Neural progenitor cell (in vitro differentiated cells): Measurements from ENCODE around the gene VAV2. TPM values are rescaled to one million over a fixed set of nuclear protein-coding genes. Genes with fewer than 3 reads are reported as not detected.

Experiments
- DNase-seq: peaks from one replicate; pipeline ENCODE4 v3.0.0-alpha.2; 2016; ENCODE audit warnings: low spot score
- H2AFZ ChIP-seq: fragments of 200-600 bp; sonication (generic); replicated peaks from 2 replicates; pipeline ENCODE4 v1.6.1; 2016; ENCODE audit warnings: antibody characterized with exemption
- H3F3A ChIP-seq: fragments of 200-600 bp; sonication (generic); 2 replicates; pipeline ENCODE4 v1.6.1; 2016; ENCODE audit warnings: antibody characterized with exemption, low read depth
- H3K27ac ChIP-seq: fragments of 200-600 bp; sonication (generic); 2 replicates; pipeline ENCODE4 v1.5.1; 2016; ENCODE audit warnings: mild to moderate bottlenecking
- H3K27me3 ChIP-seq: fragments of 200-600 bp; sonication (generic); 2 replicates; pipeline ENCODE4 v1.6.1; 2016; ENCODE audit warnings: mild to moderate bottlenecking, moderate library complexity
- H3K36me3 ChIP-seq: fragments of 200-600 bp; sonication (generic); 2 replicates; pipeline ENCODE4 v1.5.1; 2016
- H3K4me1 ChIP-seq: fragments of 200-600 bp; sonication (generic); 2 replicates; pipeline ENCODE4 v1.6.1; 2016; ENCODE audit warnings: mixed run types
- H3K4me2 ChIP-seq: fragments of 200-600 bp; sonication (generic); 2 replicates; pipeline ENCODE4 v1.6.1; 2016
- H3K4me3 ChIP-seq: fragments of 200-600 bp; sonication (generic); 2 replicates; pipeline ENCODE4 v1.5.1; 2016
- H3K79me2 ChIP-seq: fragments of 200-600 bp; sonication (generic); 2 replicates; pipeline ENCODE4 v1.6.1; 2016; ENCODE audit warnings: low read depth
- H3K9ac ChIP-seq: fragments of 200-600 bp; sonication (generic); 2 replicates; pipeline ENCODE4 v1.6.1; 2016
- H3K9me3 ChIP-seq: fragments of 200-600 bp; sonication (generic); 2 replicates; pipeline ENCODE4 v1.5.1; 2016; ENCODE audit warnings: low read depth
- H4K20me1 ChIP-seq: fragments of 200-600 bp; sonication (generic); 2 replicates; pipeline ENCODE4 v1.6.1; 2016; ENCODE audit warnings: low read depth
- H3K27ac Mint-ChIP-seq: 3 replicates; pipeline ENCODE4 v1.8.0; 2021; ENCODE audit warnings: mixed read lengths
- H3K27me3 Mint-ChIP-seq: 2 replicates; pipeline ENCODE4 v1.8.0; 2022; ENCODE audit warnings: low read depth, mild to moderate bottlenecking, inconsistent platforms, moderate library complexity, mixed read lengths; ENCODE audit not compliant: insufficient read depth
- H3K36me3 Mint-ChIP-seq: 3 replicates; pipeline ENCODE4 v1.8.0; 2021; ENCODE audit warnings: mixed read lengths
- H3K4me1 Mint-ChIP-seq: 3 replicates; pipeline ENCODE4 v1.8.0; 2021; ENCODE audit warnings: mixed read lengths
- H3K4me3 Mint-ChIP-seq: 3 replicates; pipeline ENCODE4 v1.8.0; 2021; ENCODE audit warnings: mild to moderate bottlenecking, moderate library complexity, mixed read lengths
- H3K9me3 Mint-ChIP-seq: 3 replicates; pipeline ENCODE4 v1.8.0; 2020; ENCODE audit warnings: mixed read lengths
- EZH2 ChIP-seq: fragments of 200-600 bp; sonication (generic); IDR thresholded peaks from 2 replicates; pipeline ENCODE4 v1.6.1; 2017; ENCODE audit warnings: antibody characterized with exemption, mild to moderate bottlenecking, moderate library complexity
- EZH2phosphoT487 ChIP-seq: fragments of 200-600 bp; sonication (generic); IDR thresholded peaks from 2 replicates; pipeline ENCODE4 v1.6.1; 2017; ENCODE audit warnings: antibody characterized with exemption
- total RNA-seq: library from RNA; depleted of rRNA; stranded (reverse); fragments of >200 nt; gene quantifications from 2 replicates; pipeline ENCODE4 v1.2.3, GENCODE V29; 2015; ENCODE audit warnings: low replicate concordance
- TF ChIP-seq, protein P1 (sequence below): fragments of 200-600 bp; sonication (generic); IDR thresholded peaks from 2 replicates; pipeline ENCODE4 v1.5.1; 2017; ENCODE audit warnings: antibody characterized with exemption, mild to moderate bottlenecking

Gene VAV2
- total RNA-seq, 1 donor from 2014 or later = 12.9 TPM

DNA sequence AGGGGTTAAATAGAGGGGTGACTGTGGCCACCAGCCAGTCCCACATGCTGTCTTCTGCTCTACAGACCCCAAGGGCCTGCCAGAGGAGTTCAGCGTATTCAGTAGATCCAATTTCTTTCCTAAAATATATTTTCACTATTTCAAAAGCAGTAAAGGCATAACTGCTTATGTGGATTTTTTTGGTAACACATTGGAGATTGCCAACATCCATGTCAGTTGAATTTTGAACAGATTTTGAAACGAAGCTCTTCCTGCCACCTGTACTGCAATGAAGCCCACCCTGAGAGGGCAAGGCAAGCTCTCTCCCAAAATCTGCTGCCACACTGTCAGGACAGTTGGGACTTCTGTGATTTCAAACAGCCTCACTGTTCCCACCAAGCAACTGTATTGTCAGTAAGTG is 216.8 kb downstream of the VAV2 start:
- Histone ChIP-seq H3K9me3 (no peaks in the 10 kb centered on the region), H3K79me2 (no peaks in the 10 kb centered on the region), H4K20me1 (no peaks in the 10 kb centered on the region), H2AFZ (no peak overlapping the region), H3K4me1 (no peaks in the 10 kb centered on the region), H3K4me2 (no peak overlapping the region), H3K4me3 (no peak overlapping the region), H3K9ac (no peak overlapping the region), H3K36me3 (no peaks in the 10 kb centered on the region), H3K27me3 (no peaks in the 10 kb centered on the region), H3F3A (no peaks in the 10 kb centered on the region), H3K27ac (no peak overlapping the region)
- no peaks in the 10 kb centered on the region for H3K4me1 Mint-ChIP-seq
- H3K36me3 Mint-ChIP-seq = peaks cover 14% of the 10 kb centered on the region
- H3K27me3 Mint-ChIP-seq = peaks cover 3% of the 10 kb centered on the region
- no peak for DNase-seq
- H3K27ac Mint-ChIP-seq = no peak overlapping the region
- TF ChIP-seq EZH2phosphoT487 = no peak
- no peak for TF ChIP-seq EZH2
- TF ChIP-seq, protein P1, sequence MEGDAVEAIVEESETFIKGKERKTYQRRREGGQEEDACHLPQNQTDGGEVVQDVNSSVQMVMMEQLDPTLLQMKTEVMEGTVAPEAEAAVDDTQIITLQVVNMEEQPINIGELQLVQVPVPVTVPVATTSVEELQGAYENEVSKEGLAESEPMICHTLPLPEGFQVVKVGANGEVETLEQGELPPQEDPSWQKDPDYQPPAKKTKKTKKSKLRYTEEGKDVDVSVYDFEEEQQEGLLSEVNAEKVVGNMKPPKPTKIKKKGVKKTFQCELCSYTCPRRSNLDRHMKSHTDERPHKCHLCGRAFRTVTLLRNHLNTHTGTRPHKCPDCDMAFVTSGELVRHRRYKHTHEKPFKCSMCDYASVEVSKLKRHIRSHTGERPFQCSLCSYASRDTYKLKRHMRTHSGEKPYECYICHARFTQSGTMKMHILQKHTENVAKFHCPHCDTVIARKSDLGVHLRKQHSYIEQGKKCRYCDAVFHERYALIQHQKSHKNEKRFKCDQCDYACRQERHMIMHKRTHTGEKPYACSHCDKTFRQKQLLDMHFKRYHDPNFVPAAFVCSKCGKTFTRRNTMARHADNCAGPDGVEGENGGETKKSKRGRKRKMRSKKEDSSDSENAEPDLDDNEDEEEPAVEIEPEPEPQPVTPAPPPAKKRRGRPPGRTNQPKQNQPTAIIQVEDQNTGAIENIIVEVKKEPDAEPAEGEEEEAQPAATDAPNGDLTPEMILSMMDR = no peak
- no peak overlapping the region for H3K4me3 Mint-ChIP-seq
- no peaks in the 10 kb centered on the region for H3K9me3 Mint-ChIP-seq

DNA sequence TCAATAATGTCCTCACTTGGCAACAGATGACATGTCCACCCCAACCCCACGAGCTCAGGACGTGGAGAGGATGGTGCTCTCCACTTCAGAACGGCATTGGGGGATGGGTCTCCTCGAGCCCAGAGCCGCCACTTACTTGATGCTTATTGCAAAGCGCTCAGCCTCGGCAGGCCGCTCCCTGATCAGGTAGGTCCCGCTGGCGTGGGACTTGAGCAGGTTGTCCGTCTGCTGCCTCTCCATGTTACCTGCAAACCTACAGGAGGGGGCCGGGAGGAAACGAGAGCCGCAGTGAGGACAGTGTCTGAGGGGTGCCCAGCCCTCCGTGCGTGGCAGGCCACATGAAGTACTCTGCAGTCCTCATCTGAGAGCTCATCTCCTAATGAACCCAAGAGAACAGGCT is 217.3 kb downstream of the VAV2 start:
- H3K4me2 ChIP-seq = no peak overlapping the region
- no peaks in the 10 kb centered on the region for H3K4me1 Mint-ChIP-seq
- no peak overlapping the region for H3K4me3 ChIP-seq
- H3K36me3 Mint-ChIP-seq = peaks cover 14% of the 10 kb centered on the region
- H3K36me3 ChIP-seq = no peaks in the 10 kb centered on the region
- H2AFZ ChIP-seq = no peak overlapping the region
- no peaks in the 10 kb centered on the region for H3F3A ChIP-seq
- DNase-seq = no peak
- no peaks in the 10 kb centered on the region for H4K20me1 ChIP-seq
- no peak for TF ChIP-seq EZH2phosphoT487
- TF ChIP-seq, protein P1 = no peak
- TF ChIP-seq EZH2 = no peak
- H3K9me3 Mint-ChIP-seq = no peaks in the 10 kb centered on the region
- no peak overlapping the region for H3K27ac ChIP-seq
- H3K9ac ChIP-seq = no peak overlapping the region
- H3K27ac Mint-ChIP-seq = no peak overlapping the region
- H3K4me3 Mint-ChIP-seq = no peak overlapping the region
- no peaks in the 10 kb centered on the region for H3K9me3 ChIP-seq
- peaks cover 2% of the 10 kb centered on the region for H3K27me3 Mint-ChIP-seq
- no peaks in the 10 kb centered on the region for H3K4me1 ChIP-seq
- no peaks in the 10 kb centered on the region for H3K27me3 ChIP-seq
- no peaks in the 10 kb centered on the region for H3K79me2 ChIP-seq

- Histone ChIP-seq H3K27me3 (no peaks in the 10 kb centered on the region), H3K4me1 (no peaks in the 10 kb centered on the region), H2AFZ (no peak overlapping the region), H3K4me2 (no peak overlapping the region), H3F3A (no peaks in the 10 kb centered on the region), H3K9me3 (no peaks in the 10 kb centered on the region), H3K27ac (no peak overlapping the region), H3K79me2 (no peaks in the 10 kb centered on the region), H4K20me1 (no peaks in the 10 kb centered on the region), H3K36me3 (no peaks in the 10 kb centered on the region), H3K9ac (no peak overlapping the region), H3K4me3 (no peak overlapping the region)
- no peak overlapping the region for H3K4me3 Mint-ChIP-seq
- H3K4me1 Mint-ChIP-seq = no peaks in the 10 kb centered on the region
- H3K9me3 Mint-ChIP-seq = no peaks in the 10 kb centered on the region
- TF ChIP-seq, protein P1 = no peak
- no peak for TF ChIP-seq EZH2
- no peak for TF ChIP-seq EZH2phosphoT487
- peaks cover 2% of the 10 kb centered on the region for H3K27me3 Mint-ChIP-seq
- no peak overlapping the region for H3K27ac Mint-ChIP-seq
- no peak for DNase-seq
- peaks cover 14% of the 10 kb centered on the region for H3K36me3 Mint-ChIP-seq
Observed at GRCh38 chr9:133773889-133774655, 218.1 kb downstream of the VAV2 start.
